HG02610 (cell line): ENCODE results near the gene SND1.

Source experiments
- ATAC-seq: cut with Tn5 transposase; IDR thresholded peaks from one replicate; pipeline ENCODE4 v1.9.1; 2021; ENCODE audit warnings: mild to moderate bottlenecking, moderate library complexity; ENCODE audit not compliant: unreplicated experiment

The SND1 gene

GRCh38 chr7:127718340-127718679, 66.3 kb downstream of the SND1 start:
- ATAC-seq: no peak

- ATAC-seq: no peak
Observed at GRCh38 chr7:127726476-127726875, 74.5 kb downstream of the SND1 start.

- ATAC-seq: no peak
Observed at GRCh38 chr7:127730658-127731276, 78.8 kb downstream of the SND1 start.

- ATAC-seq: no peak
Observed at GRCh38 chr7:127731431-127732080, 79.6 kb downstream of the SND1 start.

GRCh38 chr7:127732306-127732705, 80.3 kb downstream of the SND1 start:
- no peak for ATAC-seq

GRCh38 chr7:127733986-127734385, 82.0 kb downstream of the SND1 start:
- ATAC-seq: no peak

- ATAC-seq: no peak
Observed at GRCh38 chr7:127736511-127736910, 84.5 kb downstream of the SND1 start.

- ATAC-seq: no peak
Observed at GRCh38 chr7:127738859-127739258, 86.9 kb downstream of the SND1 start.

- ATAC-seq: no peak
Observed at GRCh38 chr7:127741764-127742375, 89.9 kb downstream of the SND1 start.

GRCh38 chr7:127745445-127745844, 93.5 kb downstream of the SND1 start:
- ATAC-seq: peak; percentile 82

GRCh38 chr7:127751062-127751461, 99.1 kb downstream of the SND1 start:
- ATAC-seq: no peak

- ATAC-seq: no peak
Observed at GRCh38 chr7:127751490-127752448, 99.8 kb downstream of the SND1 start.

- no peak for ATAC-seq
Observed at GRCh38 chr7:127752829-127753228, 100.8 kb downstream of the SND1 start.

GRCh38 chr7:127754457-127754856, 102.5 kb downstream of the SND1 start:
- no peak for ATAC-seq

- no peak for ATAC-seq
Observed at GRCh38 chr7:127755521-127755920, 103.5 kb downstream of the SND1 start.

GRCh38 chr7:127755965-127756364, 104.0 kb downstream of the SND1 start:
- no peak for ATAC-seq

GRCh38 chr7:127758105-127758504, 106.1 kb downstream of the SND1 start:
- no peak for ATAC-seq

- no peak for ATAC-seq
Observed at GRCh38 chr7:127758845-127759244, 106.9 kb downstream of the SND1 start.

GRCh38 chr7:127759945-127760421, 108.0 kb downstream of the SND1 start:
- ATAC-seq: no peak

- ATAC-seq: no peak
Observed at GRCh38 chr7:127760436-127761031, 108.5 kb downstream of the SND1 start.

- ATAC-seq: no peak
Observed at GRCh38 chr7:127761196-127761595, 109.2 kb downstream of the SND1 start.
